ENCODE data around the gene CLIP2.

DNA sequence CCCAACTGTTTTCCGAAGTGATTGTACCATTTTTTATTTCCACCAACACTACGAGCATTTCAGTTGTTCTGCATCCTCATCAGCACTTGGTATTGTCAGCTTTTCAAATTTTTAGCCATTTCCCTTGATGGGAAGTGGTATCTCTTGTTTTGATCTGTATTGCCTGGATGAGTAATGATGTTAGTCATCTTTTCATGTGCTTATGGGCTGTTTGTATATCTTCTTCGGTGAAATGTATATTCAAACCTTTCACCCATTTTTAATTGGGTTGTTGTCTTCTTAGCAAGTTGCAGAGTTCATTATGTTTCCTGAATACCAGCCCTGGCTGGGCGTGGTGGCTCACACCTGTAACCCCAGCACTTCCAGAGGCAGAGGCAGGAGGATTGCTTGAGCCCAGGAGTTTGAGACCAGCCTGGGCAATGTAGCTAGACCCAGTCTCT lies 22.1 kb downstream of the CLIP2 start:
- TF ChIP-seq POLR2A (IDR thresholded peaks at IDR 0.05; ENCODE audit: low read depth, low read length) (no peak), TAF1 (IDR thresholded peaks at IDR 0.05; ENCODE audit: low read depth, low read length) (no peak), POLR2AphosphoS5 (IDR thresholded peaks at IDR 0.05; ENCODE audit: low read depth, low read length) (no peak), SPI1 (IDR thresholded peaks at IDR 0.05; ENCODE audit: low read depth, low read length) (0 out of 2 replicates have a peak, but pooled peaks have one; percentile 4), PAX5 (IDR thresholded peaks at IDR 0.05; ENCODE audit: insufficient read depth, low read length, severe bottlenecking) (no peak), POU2F2 (IDR thresholded peaks at IDR 0.05; ENCODE audit: low read depth, low read length) (no peak)

Measured in GM12891 (cell line).